Fibroblast of skin of scalp (primary cell): ENCODE results near the gene OR1E2. TPM values are rescaled to one million over a fixed set of nuclear protein-coding genes. Genes with fewer than 3 reads are reported as not detected.
"Not testable (repeated sequence)": the region's sequence is repeated elsewhere in the genome, so short reads cannot be mapped to it uniquely, and the experiment has no call there.

Experiments used
- DNase-seq: peaks from one replicate; pipeline ENCODE4 v3.0.0-alpha.2; 2013
- polyA plus RNA-seq, 2 experiments: library from polyadenylated mRNA; unstranded; fragments of 120-200 nt; gene quantifications; one replicate each; pipeline ENCODE4 v1.2.1, GENCODE V29; 2013; ENCODE audit not compliant: insufficient read length in 2 of 2

The OR1E2 gene
- polyA plus RNA-seq (2013, experiment 1 of 2; ENCODE audit: insufficient read length): not detected
- not detected for polyA plus RNA-seq (2013, experiment 2 of 2; ENCODE audit: insufficient read length)

GRCh38 chr17:3433741-3434140 lies at the start of gene OR1E2:
Gene OR1E2, minus strand, starts transcription at chr17:3433841. Its CDS starts 0 bp downstream, at chr17:3433841.
- no peak for DNase-seq

- DNase-seq: no peak
Observed at GRCh38 chr17:3482852-3483251, 49.2 kb upstream of the OR1E2 start.

GRCh38 chr17:3479988-3480387 lies 46.3 kb upstream of the OR1E2 start:
- no peak for DNase-seq

GRCh38 chr17:3475812-3476610 lies 42.4 kb upstream of the OR1E2 start, which contains the start of gene ASPA:
Gene ASPA, plus strand, starts transcription at chr17:3475997. Its CDS starts 163 bp downstream, at chr17:3476160.
- DNase-seq: no peak

- no peak for DNase-seq
Observed at GRCh38 chr17:3475251-3475685, 41.6 kb upstream of the OR1E2 start.

GRCh38 chr17:3474212-3474611 lies 40.6 kb upstream of the OR1E2 start:
- DNase-seq: no peak

- no peak for DNase-seq
Observed at GRCh38 chr17:3472137-3472536, 38.5 kb upstream of the OR1E2 start.

- no peak for DNase-seq
Observed at GRCh38 chr17:3471599-3471998, 38.0 kb upstream of the OR1E2 start, which contains the start of gene SPATA22. Gene SPATA22, minus strand, starts transcription at chr17:3471819. Its CDS starts 2,494 bp downstream, at chr17:3469325.

- DNase-seq: no peak
Observed at GRCh38 chr17:3469529-3469928, 35.9 kb upstream of the OR1E2 start.

- not testable (repeated sequence) for DNase-seq
Observed at GRCh38 chr17:3466355-3466754, 32.7 kb upstream of the OR1E2 start.

GRCh38 chr17:3448059-3448665 lies 14.5 kb upstream of the OR1E2 start:
- no peak for DNase-seq

- DNase-seq: no peak
Observed at GRCh38 chr17:3447625-3448024, 14.0 kb upstream of the OR1E2 start.

- DNase-seq: no peak
Observed at GRCh38 chr17:3440451-3440850, 6.8 kb upstream of the OR1E2 start.

- no peak for DNase-seq
Observed at GRCh38 chr17:3438368-3438767, 4.7 kb upstream of the OR1E2 start.

GRCh38 chr17:3433215-3433614 lies 426 bp downstream of the OR1E2 start:
- DNase-seq: not testable (repeated sequence)

GRCh38 chr17:3418222-3418621 lies 15.4 kb downstream of the OR1E2 start:
- DNase-seq: no peak

- DNase-seq: no peak
Observed at GRCh38 chr17:3415610-3416009, 18.0 kb downstream of the OR1E2 start.

- DNase-seq: not testable (repeated sequence)
Observed at GRCh38 chr17:3412216-3412615, 21.4 kb downstream of the OR1E2 start.

GRCh38 chr17:3411070-3411469 lies 22.6 kb downstream of the OR1E2 start, which contains the start of gene OR3A3:
Gene OR3A3, plus strand, starts transcription at chr17:3411370.
- no peak for DNase-seq

- DNase-seq: not testable (repeated sequence)
Observed at GRCh38 chr17:3403856-3404255, 29.8 kb downstream of the OR1E2 start.

GRCh38 chr17:3401786-3402185 lies 31.9 kb downstream of the OR1E2 start:
- DNase-seq: no peak

GRCh38 chr17:3400055-3400454 lies 33.6 kb downstream of the OR1E2 start:
- no peak for DNase-seq

GRCh38 chr17:3398310-3398709 lies 35.3 kb downstream of the OR1E2 start, which contains the start of gene OR1E1:
Gene OR1E1, minus strand, starts transcription at chr17:3398410. Its CDS starts 0 bp downstream, at chr17:3398410.
- DNase-seq: no peak
